ENCODE data around the gene ZNF160. TPM values are rescaled to one million over a fixed set of nuclear protein-coding genes. Genes with fewer than 3 reads are reported as not detected.
"Not testable (repeated sequence)": the region's sequence is repeated elsewhere in the genome, so short reads cannot be mapped to it uniquely, and the experiment has no call there.

Gene ZNF160
- polyA plus RNA-seq, 3 donors, result 8.7 to 21.4 (median 15.5) TPM

DNA sequence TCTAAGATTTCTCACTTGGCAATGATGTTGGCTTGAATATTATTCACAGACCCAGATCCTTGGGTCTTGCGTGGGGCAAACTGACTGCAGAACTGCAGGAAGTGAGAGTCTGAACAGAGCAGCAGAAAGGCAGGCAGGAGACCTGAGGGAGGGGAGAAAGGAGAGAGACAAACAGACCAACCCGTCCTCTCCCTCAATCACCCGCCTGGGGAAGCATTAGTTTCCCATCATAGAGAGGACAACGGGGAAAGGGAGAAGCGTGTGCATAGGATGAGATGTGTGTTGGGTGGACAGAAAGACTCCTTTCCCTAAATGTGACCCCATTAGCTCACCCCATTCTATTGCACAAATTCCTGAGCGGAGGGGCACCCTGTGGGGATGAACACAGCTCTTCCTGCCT is 6.6 kb downstream of the ZNF160 start:
- not testable (repeated sequence) for H3K27ac ChIP-seq (ENCODE audit: low read depth, low read length)
- 29 to 68% (median 57%) methylated on average over 3 to 4 of the region's 6 CpGs for WGBS, 3 donors

DNA sequence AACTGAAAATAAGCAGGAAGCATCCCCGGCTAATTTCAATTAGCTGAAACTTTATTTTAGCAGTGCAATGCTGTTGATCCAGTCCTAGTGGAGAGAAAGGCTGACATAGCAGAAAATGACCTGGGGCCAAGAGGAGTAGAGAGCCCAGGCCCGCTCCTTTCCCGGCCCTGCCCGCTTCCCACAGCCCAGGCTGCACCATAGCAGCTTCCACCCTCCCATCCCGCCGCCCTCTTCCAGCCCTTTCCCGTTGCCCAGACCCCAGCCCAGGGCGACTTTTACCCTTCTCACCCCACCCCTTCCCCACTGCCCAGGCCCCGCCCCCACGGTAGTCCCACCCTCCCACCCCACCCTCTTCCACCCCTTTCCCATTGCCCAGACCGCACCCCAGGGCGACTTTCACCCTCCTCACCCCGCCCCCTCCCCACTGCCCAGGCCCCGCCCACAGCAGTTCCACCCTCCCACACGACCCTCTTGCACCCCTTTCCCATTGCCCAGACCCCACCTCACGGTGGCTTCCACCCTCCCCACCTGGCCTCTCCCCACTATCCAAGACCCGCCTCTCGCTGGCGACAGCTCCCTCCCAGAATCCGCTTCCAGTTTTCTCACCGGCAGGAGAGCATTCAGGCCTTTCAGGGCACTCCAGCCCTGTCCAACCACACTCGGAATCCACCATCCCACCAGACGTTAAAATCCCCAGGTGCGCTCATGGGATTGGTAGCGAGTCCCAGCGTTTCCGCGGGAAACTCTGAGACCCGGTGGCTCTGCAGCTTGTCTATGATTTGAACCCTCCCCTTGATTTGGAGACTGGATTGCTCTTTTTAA is 8.3 kb downstream of the ZNF160 start:
- H3K27ac ChIP-seq (ENCODE audit: low read depth, low read length), result no peak overlapping the region
- WGBS, 3 donors, result 69 to 76% (median 73%) methylated on average over 28 to 29 of the region's 29 CpGs

DNA sequence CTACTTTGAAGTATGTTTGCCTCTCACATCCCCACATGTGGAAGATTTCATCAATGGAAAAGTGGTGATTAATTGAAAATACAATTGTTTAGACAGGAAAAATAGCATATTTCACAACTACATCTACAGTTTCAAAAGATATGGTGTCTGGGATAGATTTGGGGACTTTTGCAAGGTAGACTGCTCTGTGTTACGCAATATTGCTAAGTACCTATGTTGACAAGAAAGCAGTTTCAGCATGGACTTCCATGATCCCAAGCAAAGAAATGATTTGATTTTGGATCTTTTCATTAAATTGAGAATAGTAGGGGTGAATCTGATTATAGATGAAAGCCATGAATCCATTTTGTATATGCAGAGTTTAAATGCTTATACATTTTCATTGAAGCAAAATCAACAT is 10.5 kb downstream of the ZNF160 start:
- WGBS, 3 donors, result 0 to 98% (median 56%) methylated on average over 1 of the region's 1 CpG
- H3K27ac ChIP-seq (ENCODE audit: low read depth, low read length), result no peak overlapping the region

DNA sequence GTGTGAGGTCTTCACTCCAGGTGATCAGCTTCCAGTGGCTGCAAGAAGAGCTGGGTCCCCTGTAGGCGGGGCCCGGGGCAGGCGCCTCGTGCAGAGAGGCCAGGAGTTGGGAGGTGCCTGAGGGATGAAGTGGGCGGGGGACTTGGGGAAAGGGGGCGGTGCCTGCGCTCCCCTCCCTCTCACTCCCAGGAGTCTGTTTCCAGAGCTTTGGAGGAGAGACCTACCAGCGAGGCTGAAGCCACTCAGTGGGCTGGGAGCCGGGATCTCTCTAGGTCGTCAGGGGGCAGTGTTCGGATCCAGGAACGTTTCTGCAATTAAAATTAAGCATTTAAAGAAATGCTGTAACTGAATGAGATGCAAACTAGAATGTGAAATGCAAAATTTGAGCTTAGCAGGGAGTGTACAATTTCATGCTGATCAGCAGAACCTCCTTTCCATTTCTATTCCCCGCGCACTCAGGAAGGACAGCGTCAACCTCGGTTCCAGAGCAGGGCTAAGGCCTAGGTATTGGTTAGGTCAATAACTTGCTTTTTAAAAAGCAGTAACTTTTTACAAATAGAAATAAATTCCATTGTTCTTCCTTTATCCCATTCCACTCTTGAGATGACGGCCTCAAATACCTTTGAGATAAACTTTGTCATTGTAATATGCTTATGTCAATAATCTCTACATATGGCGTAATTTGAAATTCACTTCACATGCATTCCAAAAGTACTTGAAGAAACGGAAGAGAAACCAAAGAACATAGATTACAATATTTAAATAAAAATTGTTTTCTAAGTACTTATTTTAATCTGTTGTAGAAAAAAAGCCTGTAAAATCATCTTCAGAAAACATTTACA is 11.6 kb downstream of the ZNF160 start:
- WGBS, 3 donors, result 89 to 92% (median 90%) methylated on average over 19 of the region's 19 CpGs
- no peak overlapping the region for H3K27ac ChIP-seq (ENCODE audit: low read depth, low read length)

DNA sequence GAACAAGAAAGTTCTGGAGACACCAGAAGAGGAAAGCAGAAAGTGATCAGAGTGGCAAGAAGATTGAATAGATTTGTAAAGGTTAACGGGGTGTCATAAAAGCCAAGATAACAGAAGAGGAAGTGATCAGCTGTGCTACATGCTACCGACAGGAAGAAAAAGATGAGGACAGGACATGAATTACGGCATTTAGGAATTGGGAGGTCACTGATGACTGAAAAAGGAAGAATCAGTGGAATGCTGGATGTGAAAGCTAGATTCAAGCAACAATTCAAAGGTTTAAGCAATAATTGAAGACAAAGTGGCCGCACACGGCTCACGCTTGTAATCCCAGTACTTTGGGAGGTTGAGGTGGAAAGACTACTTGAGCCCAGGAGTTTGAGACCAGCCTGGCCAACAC is 15.1 kb downstream of the ZNF160 start:
- no peak overlapping the region for H3K27ac ChIP-seq (ENCODE audit: low read depth, low read length)
- WGBS, 3 donors, result 69 to 81% (median 73%) methylated on average over 6 of the region's 6 CpGs

DNA sequence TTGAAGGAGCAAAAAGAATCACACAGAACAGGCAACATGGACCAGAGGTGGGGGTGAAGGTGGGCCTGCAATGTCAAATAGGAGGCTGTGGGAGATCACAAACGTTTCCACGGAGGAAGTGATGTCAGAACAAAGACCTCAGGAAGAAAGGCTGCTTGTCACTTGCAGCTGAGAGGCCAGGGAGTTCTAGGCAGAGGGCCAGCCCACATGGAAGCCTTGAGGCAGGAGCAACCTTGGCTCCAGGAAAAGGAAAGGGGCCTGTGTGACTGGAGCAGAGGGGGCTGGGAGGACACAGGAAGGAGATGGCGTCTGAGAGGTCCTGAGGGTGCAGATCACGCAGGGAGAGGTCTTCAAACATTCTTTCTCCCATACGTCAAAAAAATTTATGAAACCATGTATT is 16.3 kb downstream of the ZNF160 start:
- 34 to 53% (median 40%) methylated on average over 5 of the region's 5 CpGs for WGBS, 3 donors
- no peak overlapping the region for H3K27ac ChIP-seq (ENCODE audit: low read depth, low read length)

DNA sequence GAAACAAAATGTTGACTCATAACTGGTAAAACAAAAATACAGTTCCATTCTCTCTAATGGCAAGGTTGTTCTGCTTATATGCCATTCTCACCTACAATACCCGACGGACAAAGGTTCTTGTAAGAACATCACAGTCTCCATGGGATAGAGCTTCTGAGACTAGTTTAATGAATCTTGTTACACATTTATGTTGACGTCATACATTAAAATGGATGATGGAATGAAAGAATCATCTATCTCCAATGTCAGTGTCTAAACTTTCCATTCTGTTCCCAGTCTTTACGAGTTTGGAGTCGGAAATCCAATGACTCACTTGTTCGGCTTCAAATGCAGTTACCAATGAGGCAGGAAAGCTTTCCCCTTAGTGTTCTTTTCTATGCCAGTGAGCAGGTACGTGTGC is 17.7 kb downstream of the ZNF160 start:
- H3K27ac ChIP-seq (ENCODE audit: low read depth, low read length), result no peak overlapping the region
- WGBS, 3 donors, result 90 to 95% (median 94%) methylated on average over 7 of the region's 7 CpGs

DNA sequence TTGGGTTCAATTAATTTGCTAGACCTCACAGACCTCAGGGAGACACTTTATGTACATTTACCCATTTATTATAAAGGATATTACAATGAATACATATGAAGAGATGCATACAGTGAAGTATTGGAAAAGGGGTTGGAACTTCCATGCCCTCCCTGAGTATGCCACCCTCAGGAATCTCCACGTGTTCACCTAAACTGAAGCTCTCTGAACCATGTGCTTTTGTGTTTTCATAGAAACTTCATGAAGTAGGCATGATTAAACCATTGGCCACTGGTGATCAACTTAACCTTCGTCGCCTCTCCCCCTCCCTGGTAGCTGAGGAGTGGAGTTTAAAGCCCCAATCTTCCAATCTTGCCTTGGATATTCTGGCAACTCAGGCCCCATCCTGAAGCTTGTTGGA is 20.3 kb downstream of the ZNF160 start:
- WGBS, 3 donors, result 95 to 98% (median 96%) methylated on average over 3 of the region's 3 CpGs
- no peak overlapping the region for H3K27ac ChIP-seq (ENCODE audit: low read depth, low read length)

DNA sequence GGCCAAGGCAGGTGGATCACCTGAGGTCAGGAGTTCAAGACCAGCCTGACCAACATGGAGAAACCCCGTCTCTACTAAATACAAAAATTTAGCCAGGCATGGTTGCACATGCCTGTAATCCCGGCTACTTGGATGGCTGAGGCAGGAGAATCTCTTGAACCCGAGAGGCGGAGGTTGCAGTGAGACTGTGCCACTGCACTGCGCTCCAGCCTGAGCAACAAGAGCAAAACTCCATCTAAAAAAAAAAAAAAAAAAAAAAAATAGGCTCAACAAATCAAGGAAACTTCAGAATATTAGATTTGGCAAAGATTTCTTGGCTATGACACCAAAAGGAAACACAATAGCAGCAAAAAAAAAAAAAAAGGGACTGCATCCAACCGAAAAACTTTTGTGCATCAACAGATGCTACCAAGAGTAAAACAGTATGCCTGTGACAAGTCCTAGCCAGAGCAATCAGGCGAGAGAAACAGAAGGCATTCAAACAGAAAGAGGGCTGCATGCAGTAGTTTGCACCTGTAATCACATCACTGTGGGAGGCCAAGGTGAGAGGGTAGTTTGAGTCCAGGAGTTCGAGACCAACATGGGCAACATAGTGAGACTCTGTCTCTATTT is 23.8 kb downstream of the ZNF160 start:
- WGBS, 3 donors, result 66 to 78% (median 75%) methylated on average over 8 of the region's 8 CpGs
- no peak overlapping the region for H3K27ac ChIP-seq (ENCODE audit: low read depth, low read length)

DNA sequence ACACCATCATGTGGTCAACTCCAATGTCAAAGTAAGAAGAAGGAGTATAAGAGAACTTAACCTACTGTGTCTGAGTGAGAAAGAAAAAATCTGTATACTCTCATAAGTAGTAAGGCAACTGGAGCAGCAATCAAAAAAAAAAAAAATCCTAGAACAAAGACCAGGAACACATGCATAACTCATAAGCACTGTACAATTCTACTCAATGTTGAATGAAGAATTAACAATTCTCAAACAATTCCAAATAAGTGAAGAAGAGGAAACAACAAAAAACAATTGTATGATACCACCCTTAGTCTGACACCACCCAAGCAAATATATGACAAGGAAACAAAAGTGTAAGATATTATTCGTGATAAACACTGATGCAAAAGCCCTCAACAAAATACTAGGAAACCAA is 24.6 kb downstream of the ZNF160 start:
- 82 to 93% (median 84%) methylated on average over 1 of the region's 1 CpG for WGBS, 3 donors
- no peak overlapping the region for H3K27ac ChIP-seq (ENCODE audit: low read depth, low read length)

DNA sequence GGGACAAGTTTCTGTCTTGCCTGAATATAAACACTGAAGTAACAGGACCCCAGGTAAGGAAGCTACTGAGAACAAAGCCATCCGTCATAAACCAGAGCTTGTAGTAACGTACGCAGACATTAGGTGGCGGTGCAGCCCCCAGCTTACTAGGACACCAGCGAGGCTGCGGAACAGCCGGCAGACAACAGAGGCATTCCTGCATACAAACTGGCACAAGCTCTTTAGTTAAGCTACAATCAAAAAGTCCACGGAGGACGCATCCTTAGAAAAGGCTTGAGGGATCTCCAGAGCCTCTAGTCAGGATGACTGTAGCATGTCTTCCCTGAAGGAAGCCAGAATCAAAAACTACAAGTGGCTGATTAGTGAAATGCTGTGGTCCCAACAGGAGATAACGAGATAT is 26.2 kb downstream of the ZNF160 start:
- H3K27ac ChIP-seq (ENCODE audit: low read depth, low read length), result no peak overlapping the region
- WGBS, 3 donors, result 28 to 55% (median 49%) methylated on average over 10 of the region's 10 CpGs

DNA sequence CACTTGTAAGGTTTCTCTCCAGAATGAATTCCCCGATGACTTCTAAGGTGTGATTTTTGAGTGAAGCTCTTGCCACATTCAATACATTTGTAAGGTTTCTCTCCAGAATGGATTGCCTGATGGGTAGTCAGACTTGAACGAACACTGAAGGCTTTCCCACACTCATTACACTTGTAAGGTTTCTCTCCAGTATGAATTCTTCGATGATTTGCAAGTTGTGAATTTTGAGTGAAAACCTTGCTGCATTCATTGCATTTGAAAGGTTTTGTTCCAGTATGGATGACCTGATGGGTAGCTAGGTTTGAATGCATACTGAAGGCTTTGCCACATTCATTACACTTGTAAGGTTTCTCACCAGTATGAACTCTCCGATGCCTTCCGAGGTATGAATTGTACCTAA is 34.4 kb downstream of the ZNF160 start:
- 98 to 99% (median 98%) methylated on average over 5 of the region's 5 CpGs for WGBS, 3 donors
- H3K27ac ChIP-seq (ENCODE audit: low read depth, low read length), result no peak overlapping the region

DNA sequence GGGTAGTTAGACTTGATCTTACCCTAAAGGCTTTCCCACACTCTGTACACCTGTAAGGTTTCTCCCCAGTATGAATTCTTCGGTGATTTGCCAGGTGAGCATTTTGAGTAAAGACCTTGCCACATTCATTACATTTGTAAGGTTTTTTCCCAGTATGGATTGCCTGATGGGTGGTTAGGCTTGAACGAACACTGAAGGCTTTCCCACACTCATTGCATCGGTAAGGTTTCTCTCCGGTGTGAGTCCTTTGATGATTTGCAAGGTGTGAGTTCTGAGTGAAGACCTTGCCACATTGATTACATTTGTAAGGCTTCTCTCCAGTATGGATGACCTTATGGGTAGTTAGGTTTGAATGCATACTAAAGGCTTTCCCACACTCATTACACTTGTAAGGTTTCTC is 35.0 kb downstream of the ZNF160 start:
- WGBS, 3 donors, result 98 to 100% (median 99%) methylated on average over 4 of the region's 4 CpGs

DNA sequence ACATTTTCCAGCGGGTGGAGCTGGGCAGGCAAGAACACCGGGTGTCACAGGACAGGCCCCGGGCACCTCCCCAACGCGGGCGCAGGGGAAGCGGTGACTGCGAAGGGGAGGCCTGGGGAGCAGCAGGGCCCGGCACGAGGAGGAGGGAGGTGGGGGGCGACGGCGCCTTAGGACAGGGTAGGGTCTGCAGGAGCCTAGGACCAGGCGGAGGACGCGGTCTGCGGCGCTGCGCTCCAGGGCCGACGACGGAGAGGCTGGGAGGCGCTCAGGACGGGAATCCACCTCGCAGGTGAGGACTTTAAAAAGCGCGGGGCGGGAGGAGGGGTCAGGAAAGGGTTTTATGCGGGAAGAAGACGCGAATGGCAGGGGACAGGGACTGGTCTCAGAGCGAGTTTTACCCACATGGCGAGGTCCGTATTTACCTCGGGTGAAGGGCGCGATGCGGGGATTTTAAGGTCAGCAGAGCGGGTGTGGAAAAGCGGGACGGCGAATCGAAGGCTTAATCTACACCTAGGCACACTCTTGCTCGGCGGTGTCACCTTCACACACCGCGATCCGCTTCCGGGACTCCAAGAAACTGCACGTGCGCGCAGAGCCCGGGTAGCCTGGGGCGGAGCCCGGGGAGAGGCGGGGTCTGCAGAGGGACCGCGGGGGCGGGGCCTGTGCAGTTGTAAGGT is 45.2 kb downstream of the ZNF160 start:
- WGBS, 3 donors, result 2 to 6% (median 6%) methylated on average over 57 to 59 of the region's 59 CpGs
- no peak overlapping the region for H3K27ac ChIP-seq (ENCODE audit: low read depth, low read length)

More for the DNA sequence above, 35.0 kb downstream of the ZNF160 start:
- no peak overlapping the region for H3K27ac ChIP-seq (ENCODE audit: low read depth, low read length)

DNA sequence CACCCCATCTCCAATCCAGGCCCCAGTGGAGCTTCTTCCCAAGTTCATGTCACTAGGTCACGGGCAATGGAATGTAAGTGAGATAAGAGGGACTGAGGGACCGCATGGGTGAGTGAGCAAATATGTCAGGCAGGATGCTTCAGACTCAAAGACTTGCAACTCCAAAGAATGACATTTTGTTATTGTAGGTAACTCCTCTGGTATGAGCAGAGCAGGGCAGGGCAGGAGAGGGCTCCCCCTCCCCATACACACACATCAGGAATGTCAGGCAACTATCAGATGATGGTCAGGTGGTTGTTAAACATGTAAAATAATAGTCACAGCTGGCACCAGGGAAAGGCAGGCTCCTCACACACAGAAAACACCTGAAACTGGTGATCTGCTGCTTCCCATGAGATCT is 48.1 kb downstream of the ZNF160 start:
- no peak overlapping the region for H3K27ac ChIP-seq (ENCODE audit: low read depth, low read length)
- 17 to 58% (median 40%) methylated on average over 2 of the region's 2 CpGs for WGBS, 3 donors

DNA sequence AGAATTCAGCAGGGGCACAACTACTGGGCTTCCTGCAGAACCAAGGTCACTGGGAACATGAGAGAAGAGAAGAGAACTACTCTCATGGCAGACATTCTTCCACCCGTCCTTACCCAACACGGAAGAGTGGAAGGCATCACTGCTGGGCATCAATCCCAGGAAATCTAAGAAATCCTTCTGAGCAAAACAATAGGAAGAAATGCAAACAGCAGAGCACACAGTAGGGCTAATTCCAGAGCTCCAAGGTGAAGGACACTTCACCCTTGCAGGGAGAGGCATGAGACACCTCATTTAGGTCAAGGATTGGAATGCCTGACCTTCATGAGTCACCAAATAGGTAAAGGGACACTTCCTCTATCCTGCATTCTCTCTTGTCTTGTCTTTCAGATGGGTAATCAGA is 55.8 kb downstream of the ZNF160 start:
- WGBS, 3 donors, result 75 to 93% (median 90%) methylated on average over 2 of the region's 2 CpGs
- no peak overlapping the region for H3K27ac ChIP-seq (ENCODE audit: low read depth, low read length)

DNA sequence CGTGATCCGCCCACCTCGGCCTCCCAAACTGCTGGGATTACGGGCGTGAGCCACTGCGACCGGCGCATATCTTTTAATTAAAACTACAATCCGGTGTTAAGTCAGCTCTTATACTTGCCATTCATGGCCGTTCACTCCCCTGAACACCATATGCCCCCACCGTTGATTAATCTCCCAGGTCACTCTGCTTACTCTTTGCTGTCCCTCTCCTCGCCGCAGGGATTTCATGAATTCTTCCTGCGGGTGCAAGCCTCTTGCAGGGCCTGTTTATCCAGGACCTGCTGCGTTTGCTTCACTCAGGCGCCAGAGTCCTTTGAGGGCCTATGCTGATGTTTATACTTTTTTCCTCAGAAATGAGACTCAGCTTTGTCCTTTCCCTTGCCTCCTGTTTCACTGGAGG is 57.7 kb downstream of the ZNF160 start:
- 73 to 88% (median 73%) methylated on average over 16 of the region's 16 CpGs for WGBS, 3 donors
- H3K27ac ChIP-seq (ENCODE audit: low read depth, low read length), result no peak overlapping the region

DNA sequence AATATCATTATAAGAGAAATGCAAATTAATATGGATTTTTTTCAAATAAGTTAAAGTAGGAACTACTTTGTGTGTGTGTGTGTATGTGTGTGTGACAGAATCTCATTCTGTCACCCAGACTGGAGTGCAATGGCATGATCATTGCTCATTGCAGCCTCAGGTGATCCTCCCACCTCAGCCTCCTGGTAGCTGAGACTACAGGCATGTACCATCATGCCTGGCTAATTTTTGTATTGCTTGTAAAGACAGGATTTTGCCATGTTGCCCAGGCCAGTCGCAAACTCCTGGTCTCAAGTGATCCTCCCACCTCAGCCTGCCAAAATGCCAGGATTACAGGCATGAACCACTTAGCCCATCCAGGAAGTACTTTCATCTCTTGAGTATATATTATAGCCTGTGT is 61.9 kb downstream of the ZNF160 start:
- 79 to 97% (median 86%) methylated on average over 1 of the region's 1 CpG for WGBS, 3 donors

More for the DNA sequence above, 61.9 kb downstream of the ZNF160 start:
- no peak overlapping the region for H3K27ac ChIP-seq (ENCODE audit: low read depth, low read length)

Measured in adipose tissue (tissue), 3 donors.